GM10266 (cell line): ENCODE measurements around the gene BID.

ENCODE experiments used
- DNase-seq: peaks from one replicate; pipeline ENCODE4 v3.0.0; 2012; ENCODE audit errors: extremely low spot score
- TF ChIP-seq, protein P1 (sequence below): IDR thresholded peaks from 2 replicates; pipeline ENCODE4 v1.5.1; 2012; ENCODE audit warnings: mild to moderate bottlenecking, low read depth; ENCODE audit not compliant: control insufficient read depth, insufficient read depth; ENCODE audit errors: missing control alignments

BID gene

DNA sequence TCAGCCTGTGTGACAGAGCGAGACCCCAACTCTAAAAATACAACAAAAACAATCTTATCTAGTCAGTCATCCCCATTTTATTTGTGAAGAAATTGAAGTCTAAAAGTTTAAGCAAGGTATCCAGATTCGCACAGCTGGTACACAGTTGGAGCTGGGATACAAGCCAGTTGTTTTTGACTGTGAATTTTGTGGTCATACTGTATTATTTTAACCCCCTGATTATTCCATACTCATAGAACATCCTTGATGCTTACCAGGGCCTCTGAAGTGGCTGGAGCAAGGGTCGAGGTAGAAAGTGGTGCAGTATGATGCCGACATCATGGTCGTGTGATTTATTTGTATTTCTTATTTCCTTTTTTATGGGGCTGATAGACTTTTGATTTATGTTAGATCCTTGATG is 50.0 kb downstream of the BID start:
- no peak for DNase-seq
- TF ChIP-seq, protein P1, sequence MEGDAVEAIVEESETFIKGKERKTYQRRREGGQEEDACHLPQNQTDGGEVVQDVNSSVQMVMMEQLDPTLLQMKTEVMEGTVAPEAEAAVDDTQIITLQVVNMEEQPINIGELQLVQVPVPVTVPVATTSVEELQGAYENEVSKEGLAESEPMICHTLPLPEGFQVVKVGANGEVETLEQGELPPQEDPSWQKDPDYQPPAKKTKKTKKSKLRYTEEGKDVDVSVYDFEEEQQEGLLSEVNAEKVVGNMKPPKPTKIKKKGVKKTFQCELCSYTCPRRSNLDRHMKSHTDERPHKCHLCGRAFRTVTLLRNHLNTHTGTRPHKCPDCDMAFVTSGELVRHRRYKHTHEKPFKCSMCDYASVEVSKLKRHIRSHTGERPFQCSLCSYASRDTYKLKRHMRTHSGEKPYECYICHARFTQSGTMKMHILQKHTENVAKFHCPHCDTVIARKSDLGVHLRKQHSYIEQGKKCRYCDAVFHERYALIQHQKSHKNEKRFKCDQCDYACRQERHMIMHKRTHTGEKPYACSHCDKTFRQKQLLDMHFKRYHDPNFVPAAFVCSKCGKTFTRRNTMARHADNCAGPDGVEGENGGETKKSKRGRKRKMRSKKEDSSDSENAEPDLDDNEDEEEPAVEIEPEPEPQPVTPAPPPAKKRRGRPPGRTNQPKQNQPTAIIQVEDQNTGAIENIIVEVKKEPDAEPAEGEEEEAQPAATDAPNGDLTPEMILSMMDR, result no peak

DNA sequence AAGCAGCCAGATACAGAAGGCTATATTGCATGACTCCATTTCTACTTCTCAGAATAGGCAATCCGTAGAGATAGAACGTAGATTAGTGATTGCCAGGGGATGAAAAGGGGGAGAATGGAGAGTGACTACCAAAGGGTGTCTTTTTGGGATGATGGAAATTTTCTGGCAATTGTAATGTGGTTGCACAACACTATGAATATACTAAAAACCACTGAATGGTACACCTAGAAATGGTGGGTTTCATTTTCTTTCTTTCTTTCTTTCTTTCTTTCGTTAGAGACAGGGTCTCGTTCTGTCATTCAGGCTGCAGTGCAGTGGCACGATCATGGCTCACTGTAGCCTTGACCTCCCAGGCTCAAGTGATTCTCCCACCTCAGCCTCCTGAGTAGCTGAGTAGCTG is 54.4 kb downstream of the BID start:
- TF ChIP-seq, protein P1, result no peak
- no peak for DNase-seq

DNA sequence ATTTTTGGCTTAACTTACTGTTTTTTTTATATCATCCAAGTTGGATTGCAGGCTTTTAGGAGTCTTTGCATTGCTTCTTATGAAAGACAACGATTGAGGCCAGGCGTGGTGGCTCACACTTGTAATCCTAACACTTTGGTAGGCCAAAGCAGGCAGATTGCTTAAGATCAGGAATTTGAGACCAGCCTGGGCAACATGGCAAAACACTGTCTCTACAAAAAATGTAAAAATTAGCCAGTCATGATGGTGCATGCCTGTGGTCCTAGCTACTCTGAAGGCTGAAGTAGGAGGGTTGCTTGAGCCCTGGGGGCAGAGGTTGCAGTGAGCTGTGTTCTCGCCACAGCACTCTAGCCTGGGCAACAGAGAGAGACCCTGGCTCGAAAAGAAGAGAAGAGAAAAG is 56.6 kb downstream of the BID start:
- TF ChIP-seq, protein P1, result no peak
- DNase-seq, result no peak

DNA sequence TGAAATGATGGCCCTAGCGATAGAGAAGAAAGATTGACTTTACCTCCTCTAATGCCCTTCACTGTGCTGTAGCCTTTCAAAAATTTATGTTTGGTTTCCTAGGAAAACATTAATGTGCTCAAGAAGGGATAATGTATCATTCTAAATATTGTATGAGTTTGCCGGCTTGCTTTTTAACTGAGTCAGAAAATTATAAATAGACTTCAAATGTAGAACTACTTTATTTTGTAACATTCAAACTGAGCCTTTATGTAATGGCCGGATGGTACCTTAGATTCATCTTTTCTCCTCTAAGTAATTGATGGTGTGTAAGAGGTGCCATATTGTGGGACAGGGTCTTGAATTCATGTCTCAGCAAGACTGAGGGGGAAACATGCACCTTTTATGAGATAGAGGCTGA is 57.7 kb downstream of the BID start:
- TF ChIP-seq, protein P1, result no peak
- DNase-seq, result no peak

DNA sequence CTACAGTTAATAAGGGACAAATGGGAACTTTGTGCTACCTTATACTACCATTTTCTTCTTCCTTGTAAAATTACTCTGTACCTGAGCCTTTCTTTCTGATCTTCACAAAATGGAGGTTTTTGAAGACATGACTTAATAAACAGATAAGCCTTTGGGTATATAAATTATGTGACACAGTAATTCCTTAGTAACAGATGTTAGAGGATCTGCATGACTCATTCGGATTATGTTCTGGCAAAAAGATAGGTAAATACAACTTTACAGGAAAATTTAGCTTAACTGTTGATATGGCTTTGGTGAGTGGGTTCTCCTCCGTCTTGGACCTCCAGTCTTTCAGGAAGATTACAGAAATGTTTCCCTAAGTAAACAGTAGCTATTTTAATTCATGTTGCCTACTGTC is 61.8 kb downstream of the BID start:
- TF ChIP-seq, protein P1, result no peak
- DNase-seq, result no peak

DNA sequence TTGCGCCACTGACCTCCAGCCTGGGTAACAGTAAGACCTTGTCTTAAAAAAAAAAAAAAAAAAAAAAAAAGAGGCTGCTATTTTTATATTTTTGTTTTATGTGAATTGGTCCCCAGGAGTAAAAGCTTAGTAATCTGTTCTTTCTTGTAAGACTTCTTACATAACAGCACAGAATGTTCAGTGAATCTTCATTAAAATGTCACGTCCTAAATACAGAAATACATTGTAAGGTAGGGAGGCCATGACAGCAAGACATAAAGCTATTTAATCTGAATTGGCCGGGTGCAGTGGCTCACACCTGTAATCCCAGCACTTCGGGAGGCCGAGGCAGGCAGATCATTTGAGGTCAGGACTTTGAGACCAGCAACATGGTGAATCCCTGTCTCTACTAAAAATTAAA is 64.2 kb downstream of the BID start:
- TF ChIP-seq, protein P1, result no peak
- DNase-seq, result no peak

DNA sequence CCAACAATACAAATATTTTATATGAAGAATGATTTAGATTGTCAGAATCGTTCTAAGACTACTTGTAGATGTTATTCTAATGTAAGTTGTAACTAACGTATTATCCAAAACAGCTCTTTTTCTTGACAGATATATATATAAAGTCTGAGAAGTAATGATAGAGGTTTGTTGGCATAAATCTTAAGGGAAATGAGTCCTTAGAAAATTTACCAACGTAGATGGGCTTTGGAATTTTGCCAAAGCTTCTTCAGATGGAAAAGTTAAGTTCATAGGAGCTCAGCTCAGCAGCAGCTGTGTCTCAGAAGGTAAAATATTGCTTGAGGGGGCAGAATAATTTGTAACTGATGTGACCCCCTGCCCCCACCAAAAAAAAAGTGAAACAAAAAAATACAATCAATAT is 66.7 kb downstream of the BID start:
- DNase-seq, result no peak
- TF ChIP-seq, protein P1, result no peak

DNA sequence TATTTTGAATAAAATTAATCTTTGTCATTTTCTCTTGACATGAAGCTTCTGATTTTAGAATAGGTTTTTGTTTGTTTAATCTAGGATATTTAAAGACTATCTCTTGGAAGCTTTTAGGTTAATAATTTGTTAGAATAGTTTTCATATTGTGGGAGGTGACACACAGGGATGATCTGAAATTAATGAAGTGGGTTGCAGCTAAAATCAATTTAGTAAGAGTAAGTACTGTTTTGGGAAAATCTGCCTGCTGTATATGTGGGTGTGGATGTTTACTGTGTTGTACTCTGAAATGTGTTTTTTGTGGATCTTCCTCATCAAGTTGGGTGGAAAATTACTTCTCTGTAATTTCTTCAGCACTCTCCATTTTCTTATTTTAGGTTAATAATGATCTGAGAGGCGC is 67.3 kb downstream of the BID start:
- no peak for DNase-seq
- TF ChIP-seq, protein P1, result no peak
